IgD-negative memory B cell (primary cell): ENCODE measurements around the gene TIAM2. TPM values are rescaled to one million over a fixed set of nuclear protein-coding genes. Genes with fewer than 3 reads are reported as not detected.
"Not testable (repeated sequence)": the region's sequence is repeated elsewhere in the genome, so short reads cannot be mapped to it uniquely, and the experiment has no call there.

Source experiments
- H3K27ac Mint-ChIP-seq, 3 donors: one replicate each; pipeline ENCODE4 v1.8.0; 2020 to 2022; ENCODE audit warnings: mild to moderate bottlenecking in 3 of 3, mixed read lengths in 3 of 3, moderate library complexity in 1 of 3
- H3K27me3 Mint-ChIP-seq: one replicate; pipeline ENCODE4 v1.8.0; 2021; ENCODE audit warnings: mixed read lengths
- H3K36me3 Mint-ChIP-seq: one replicate; pipeline ENCODE4 v1.8.0; 2020; ENCODE audit warnings: mild to moderate bottlenecking, mixed read lengths
- H3K4me1 Mint-ChIP-seq, 3 donors: one replicate each; pipeline ENCODE4 v1.8.0; 2020 to 2022; ENCODE audit warnings: mixed read lengths in 3 of 3, mild to moderate bottlenecking in 1 of 3
- H3K4me3 Mint-ChIP-seq, 4 donors: one replicate each; pipeline ENCODE4 v1.8.0; 2020 to 2022; ENCODE audit warnings: mild to moderate bottlenecking in 4 of 4, mixed read lengths in 4 of 4, moderate library complexity in 3 of 4
- H3K9me3 Mint-ChIP-seq, 3 donors: one replicate each; pipeline ENCODE4 v1.8.0; 2020 to 2021; ENCODE audit warnings: mixed read lengths in 3 of 3, mild to moderate bottlenecking in 1 of 3
- polyA plus RNA-seq: library from polyadenylated mRNA; unstranded; fragments of 300-500 nt; fragmentation: Illumina TruSeq; gene quantifications from one replicate; pipeline ENCODE4 v1.2.3, GENCODE V29; 2021

The TIAM2 gene
- polyA plus RNA-seq, 1 donor from 2014 or later, result 5.8 TPM

- no peaks in the 10 kb centered on the region for H3K9me3 Mint-ChIP-seq
- H3K27ac Mint-ChIP-seq, result peak overlapping the region; percentile 59 to 97 (median 60)
- no peaks in the 10 kb centered on the region for H3K36me3 Mint-ChIP-seq
- H3K4me3 Mint-ChIP-seq, result peak overlapping the region in 3 of 4 donors; percentile 7 to 34 (median 13)
- no peaks in the 10 kb centered on the region for H3K27me3 Mint-ChIP-seq
- peaks cover 35 to 55% (median 37%) of the 10 kb centered on the region in 3 donors for H3K4me1 Mint-ChIP-seq
Observed at GRCh38 chr6:155174576-155175211, 179.6 kb downstream of the TIAM2 start.

GRCh38 chr6:155177363-155177961 is 182.3 kb downstream of the TIAM2 start:
- Mint-ChIP-seq H3K4me1 (peaks cover 42 to 59% (median 44%) of the 10 kb centered on the region in 3 donors), H3K27ac (peak overlapping the region; percentile 51 to 91 (median 65)), H3K4me3 (peak overlapping the region; percentile 16 to 83 (median 32)), H3K9me3 (no peaks in the 10 kb centered on the region), H3K27me3 (no peaks in the 10 kb centered on the region), H3K36me3 (no peaks in the 10 kb centered on the region)

GRCh38 chr6:155181498-155181897 is 186.4 kb downstream of the TIAM2 start:
- Mint-ChIP-seq H3K36me3 (no peaks in the 10 kb centered on the region), H3K4me3 (peak overlapping the region; percentile 44 to 58 (median 48)), H3K4me1 (peaks cover 47 to 56% (median 56%) of the 10 kb centered on the region in 3 donors), H3K9me3 (no peaks in the 10 kb centered on the region), H3K27ac (peak overlapping the region; percentile 80 to 97 (median 93)), H3K27me3 (no peaks in the 10 kb centered on the region)

- Mint-ChIP-seq H3K36me3 (no peaks in the 10 kb centered on the region), H3K4me1 (peaks cover 44 to 54% (median 53%) of the 10 kb centered on the region in 3 donors), H3K9me3 (no peaks in the 10 kb centered on the region), H3K27ac (peak overlapping the region; percentile 80 to 97 (median 93)), H3K27me3 (no peaks in the 10 kb centered on the region), H3K4me3 (peak overlapping the region; percentile 44 to 81 (median 48))
Observed at GRCh38 chr6:155182103-155182502, 187.0 kb downstream of the TIAM2 start.

GRCh38 chr6:155183095-155183494 is 188.0 kb downstream of the TIAM2 start:
- Mint-ChIP-seq H3K9me3 (no peaks in the 10 kb centered on the region), H3K27me3 (no peaks in the 10 kb centered on the region), H3K36me3 (no peaks in the 10 kb centered on the region), H3K4me3 (peak overlapping the region; percentile 44 to 81 (median 64)), H3K4me1 (peaks cover 44 to 58% (median 55%) of the 10 kb centered on the region in 3 donors), H3K27ac (peak overlapping the region; percentile 80 to 97 (median 93))

- Mint-ChIP-seq H3K27ac (peak overlapping the region; percentile 87 to 94 (median 88)), H3K4me1 (peaks cover 47 to 63% (median 57%) of the 10 kb centered on the region in 3 donors), H3K4me3 (peak overlapping the region; percentile 84 to 95 (median 88))
- not testable (repeated sequence) for H3K27me3 Mint-ChIP-seq, H3K9me3 Mint-ChIP-seq, H3K36me3 Mint-ChIP-seq
Observed at GRCh38 chr6:155185041-155185440, 189.9 kb downstream of the TIAM2 start.

GRCh38 chr6:155185544-155185943 is 190.4 kb downstream of the TIAM2 start:
- H3K27me3 Mint-ChIP-seq, result no peaks in the 10 kb centered on the region
- peaks cover 50 to 64% (median 61%) of the 10 kb centered on the region in 3 donors for H3K4me1 Mint-ChIP-seq
- H3K27ac Mint-ChIP-seq, result peak overlapping the region; percentile 43 to 91 (median 87)
- peak overlapping the region; percentile 63 to 90 (median 73) for H3K4me3 Mint-ChIP-seq
- H3K9me3 Mint-ChIP-seq, result no peaks in the 10 kb centered on the region
- H3K36me3 Mint-ChIP-seq, result peaks cover 2% of the 10 kb centered on the region

- peaks cover 2% of the 10 kb centered on the region for H3K36me3 Mint-ChIP-seq
- H3K9me3 Mint-ChIP-seq, result no peaks in the 10 kb centered on the region
- H3K4me3 Mint-ChIP-seq, result peak overlapping the region; percentile 63 to 90 (median 73)
- peaks cover 48 to 62% (median 59%) of the 10 kb centered on the region in 3 donors for H3K4me1 Mint-ChIP-seq
- peak overlapping the region; percentile 43 to 91 (median 87) for H3K27ac Mint-ChIP-seq
- H3K27me3 Mint-ChIP-seq, result no peaks in the 10 kb centered on the region
Observed at GRCh38 chr6:155186052-155186658, 191.0 kb downstream of the TIAM2 start.

GRCh38 chr6:155187106-155187505 is 192.0 kb downstream of the TIAM2 start:
- H3K4me1 Mint-ChIP-seq, result peaks cover 44 to 56% (median 49%) of the 10 kb centered on the region in 3 donors
- H3K27me3 Mint-ChIP-seq, result no peaks in the 10 kb centered on the region
- H3K9me3 Mint-ChIP-seq, result no peaks in the 10 kb centered on the region
- peak overlapping the region; percentile 33 to 74 (median 59) for H3K27ac Mint-ChIP-seq
- peak overlapping the region in 3 of 4 donors; percentile 44 to 84 (median 64) for H3K4me3 Mint-ChIP-seq
- H3K36me3 Mint-ChIP-seq, result peaks cover 2% of the 10 kb centered on the region

- H3K4me1 Mint-ChIP-seq, result peaks cover 35 to 47% (median 39%) of the 10 kb centered on the region in 3 donors
Observed at GRCh38 chr6:155187994-155188706, 193.0 kb downstream of the TIAM2 start.

GRCh38 chr6:155188707-155189496 is 193.8 kb downstream of the TIAM2 start:
- Mint-ChIP-seq H3K27me3 (no peaks in the 10 kb centered on the region), H3K4me1 (peaks cover 32 to 44% (median 36%) of the 10 kb centered on the region in 3 donors), H3K36me3 (peaks cover 2% of the 10 kb centered on the region), H3K9me3 (no peaks in the 10 kb centered on the region), H3K4me3 (peak overlapping the region; percentile 18 to 65 (median 51)), H3K27ac (peak overlapping the region; percentile 76 to 82 (median 77))

More at GRCh38 chr6:155187994-155188706, 193.0 kb downstream of the TIAM2 start:
- H3K27me3 Mint-ChIP-seq, result no peaks in the 10 kb centered on the region
- peak overlapping the region in 2 of 3 donors; percentile 27 to 76 for H3K27ac Mint-ChIP-seq
- no peaks in the 10 kb centered on the region for H3K9me3 Mint-ChIP-seq
- H3K4me3 Mint-ChIP-seq, result peak overlapping the region; percentile 39 to 65 (median 61)
- H3K36me3 Mint-ChIP-seq, result peaks cover 2% of the 10 kb centered on the region

- H3K9me3 Mint-ChIP-seq, result no peaks in the 10 kb centered on the region
- no peaks in the 10 kb centered on the region for H3K27me3 Mint-ChIP-seq
- H3K27ac Mint-ChIP-seq, result peak overlapping the region in 1 of 3 donors; percentile 69
- H3K36me3 Mint-ChIP-seq, result peaks cover 8% of the 10 kb centered on the region
- peak overlapping the region in 2 of 4 donors; percentile 11 to 58 for H3K4me3 Mint-ChIP-seq
- peaks cover 26 to 39% (median 29%) of the 10 kb centered on the region in 3 donors for H3K4me1 Mint-ChIP-seq
Observed at GRCh38 chr6:155190677-155191076, 195.6 kb downstream of the TIAM2 start.

- H3K9me3 Mint-ChIP-seq, result peaks cover 0 to 3% (median 2%) of the 10 kb centered on the region in 3 donors
- H3K27me3 Mint-ChIP-seq, result no peaks in the 10 kb centered on the region
- H3K4me3 Mint-ChIP-seq, result no peak overlapping the region
- H3K27ac Mint-ChIP-seq, result no peak overlapping the region
- peaks cover 12 to 22% (median 20%) of the 10 kb centered on the region in 3 donors for H3K4me1 Mint-ChIP-seq
- H3K36me3 Mint-ChIP-seq, result peaks cover 23% of the 10 kb centered on the region
Observed at GRCh38 chr6:155193526-155193925, 198.4 kb downstream of the TIAM2 start.

GRCh38 chr6:155194399-155194798 is 199.3 kb downstream of the TIAM2 start:
- H3K9me3 Mint-ChIP-seq, result peaks cover 0 to 3% (median 2%) of the 10 kb centered on the region in 3 donors
- H3K27ac Mint-ChIP-seq, result peak overlapping the region in 1 of 3 donors; percentile 61
- peaks cover 6 to 19% (median 12%) of the 10 kb centered on the region in 3 donors for H3K4me1 Mint-ChIP-seq
- H3K4me3 Mint-ChIP-seq, result no peak overlapping the region
- H3K36me3 Mint-ChIP-seq, result peaks cover 23% of the 10 kb centered on the region
- H3K27me3 Mint-ChIP-seq, result no peaks in the 10 kb centered on the region
